B cell (primary cell): ENCODE results near the gene ASIP.

ENCODE experiments used
- CTCF ChIP-seq: fragments of 200-600 bp; IDR thresholded peaks from one replicate; pipeline ENCODE4 v1.8.0; 2022; ENCODE audit warnings: antibody characterized with exemption, mild to moderate bottlenecking
- EZH2 ChIP-seq: IDR thresholded peaks from 2 replicates; pipeline ENCODE4 v1.6.1; 2012; ENCODE audit warnings: borderline replicate concordance, low read depth, mild to moderate bottlenecking, moderate library complexity, low read length; ENCODE audit not compliant: insufficient read depth, poor library complexity, severe bottlenecking

- no peak for TF ChIP-seq CTCF
- TF ChIP-seq EZH2: no peak
These were observed 49.2 kb downstream of the ASIP start for GRCh38 chr20:34290471-34290870.
